H1 (cell line): Measurements from ENCODE around the gene EFEMP1.

Source experiments
- ASH2L ChIP-seq: fragments of 200-600, 300-600 bp; sonication (generic); IDR thresholded peaks from one replicate; pipeline ENCODE4 v1.7.1; 2017; ENCODE audit warnings: low read length
- BCL11A ChIP-seq, 2 experiments: IDR thresholded peaks; one replicate each; pipeline ENCODE4 v1.6.1; 2011; ENCODE audit warnings: low read depth in 2 of 2, low read length in 2 of 2, mild to moderate bottlenecking in 2 of 2
- CTCF ChIP-seq, 3 experiments: IDR thresholded peaks; 1 replicate in 2 of 3; 2 replicates in 1 of 3; pipeline versions ENCODE4 v1.5.1 to v1.6.1; 2011; ENCODE audit warnings: low read length in 3 of 3, mild to moderate bottlenecking in 3 of 3, inconsistent platforms in 2 of 3, low read depth in 1 of 3, moderate library complexity in 1 of 3; ENCODE audit not compliant: insufficient read depth in 1 of 3; ENCODE audit errors: control extremely low read depth in 1 of 3
- EZH2 ChIP-seq: fragments of 200-600 bp; sonication (generic); IDR thresholded peaks from 2 replicates; pipeline ENCODE4 v1.7.1; 2012; ENCODE audit warnings: low read depth, mild to moderate bottlenecking, moderate library complexity, low read length, inconsistent platforms; ENCODE audit not compliant: severe bottlenecking
- MAFK ChIP-seq: IDR thresholded peaks from 2 replicates; pipeline ENCODE4 v1.6.1; 2012; ENCODE audit warnings: low read depth, mild to moderate bottlenecking, improper control_type of control experiment, low read length
- RAD21 ChIP-seq, 2 experiments: IDR thresholded peaks in 1 of 2; conservative IDR thresholded peaks in 1 of 2; 2 replicates each; pipeline ENCODE4 v1.6.1; 2011; ENCODE audit warnings: low read depth in 2 of 2, low read length in 2 of 2, improper control_type of control experiment in 1 of 2, inconsistent platforms in 1 of 2, mild to moderate bottlenecking in 1 of 2, moderate library complexity in 1 of 2
- SRF ChIP-seq: IDR thresholded peaks from 2 replicates; pipeline ENCODE4 v1.6.1; 2011; ENCODE audit warnings: mild to moderate bottlenecking, low read depth, low read length, moderate library complexity
- SUZ12 ChIP-seq: fragments of 200-600 bp; sonication (generic); IDR thresholded peaks from 2 replicates; pipeline ENCODE4 v1.6.1; 2012; ENCODE audit warnings: mild to moderate bottlenecking, inconsistent platforms, low read length, moderate library complexity, mixed read lengths
- YY1 ChIP-seq: IDR thresholded peaks from 2 replicates; pipeline ENCODE4 v1.6.1; 2011; ENCODE audit warnings: low read depth, mild to moderate bottlenecking, low read length

- TF ChIP-seq YY1 (no peak), CTCF (IDR thresholded peaks at IDR 0.05; ENCODE audit: control extremely low read depth in 1 of 3, insufficient read depth in 1 of 3, low read depth in 1 of 3, low read length in 3 of 3) (no peak), SRF (no peak), RAD21 (IDR thresholded peaks at IDR 0.05 in 1 of 2, conservative IDR thresholded peaks at IDR 0.05 in 1 of 2; ENCODE audit: low read depth in 2 of 2, low read length in 2 of 2) (no peak), BCL11A (IDR thresholded peaks at IDR 0.05; ENCODE audit: low read depth in 2 of 2, low read length in 2 of 2) (no peak), EZH2 (no peak), SUZ12 (no peak), MAFK (no peak), ASH2L (no peak)
Observed at GRCh38 chr2:55824551-55825096, 99.0 kb downstream of the EFEMP1 start.
